ENCODE data around the gene SPATA6L. TPM values are rescaled to one million over a fixed set of nuclear protein-coding genes. Genes with fewer than 3 reads are reported as not detected.

SPATA6L gene, protein sequence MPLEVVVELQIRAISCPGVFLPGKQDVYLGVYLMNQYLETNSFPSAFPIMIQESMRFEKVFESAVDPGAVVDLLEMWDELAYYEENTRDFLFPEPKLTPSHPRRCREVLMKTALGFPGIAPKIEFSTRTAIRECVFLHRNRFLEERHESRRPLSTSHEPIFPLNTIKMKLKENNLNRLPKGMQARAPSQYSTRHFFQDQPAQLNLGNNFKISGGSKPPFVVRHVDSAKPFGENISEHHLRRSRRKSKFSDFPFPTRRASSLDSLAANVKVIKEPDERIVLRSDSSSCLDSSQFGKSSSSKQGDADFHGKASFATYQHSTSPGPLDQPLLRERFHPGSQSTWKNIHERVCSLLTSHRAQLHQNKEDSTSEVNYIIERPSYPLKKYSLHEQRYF
- 0.65 and 1.0 TPM in 2 replicates for total RNA-seq (2014; rRNA removed; shearing (Covaris generic))
- 0.69 and 1.4 TPM in 2 replicates for polyA plus RNA-seq (2016; fragmentation: Nextera tagmentation; extraction: Ambion mirVana)

GRCh38 chr9:4666042-4666699 is at the start of gene SPATA6L:
TSS of gene SPATA6L (minus strand) at chr9:4666480. CDS start at chr9:4666250, 230 bp downstream.
- peak within 1 kb of the TSS; percentile 47 for H3K27ac ChIP-seq
- WGBS, 2 experiments (ENCODE audit: low coverage in 1 of 2, low lambda C conversion rate in 2 of 2, missing lambda C conversion rate in 2 of 2): 1 to 2% methylated on average over 36 of the region's 36 CpGs

GRCh38 chr9:4714266-4715016 is 48.2 kb upstream of the SPATA6L start:
- H3K36me3 ChIP-seq (ENCODE audit: low read depth): peaks cover 38% of the 10 kb centered on the region
- 72 to 74% methylated on average over 9 of the region's 9 CpGs for WGBS, 2 experiments (ENCODE audit: low coverage in 1 of 2, low lambda C conversion rate in 2 of 2, missing lambda C conversion rate in 2 of 2)
- DNase-seq: peak; percentile 47
- H3K4me1 ChIP-seq (ENCODE audit: insufficient read depth): 0 out of 2 replicates have a peak, but pooled peaks cover 6% of the 10 kb centered on the region
- TF ChIP-seq EZH2phosphoT487 (IDR thresholded peaks at IDR 0.05; ENCODE audit: insufficient read depth, low read depth): no peak
- no peak for TF ChIP-seq EZH2 (IDR thresholded peaks at IDR 0.05; ENCODE audit: insufficient read depth, poor library complexity, severe bottlenecking)
- no peak overlapping the region for H3K4me2 ChIP-seq (ENCODE audit: unreplicated experiment)
- no peaks in the 10 kb centered on the region for H4K20me1 ChIP-seq (ENCODE audit: insufficient read depth)
- in situ Hi-C loops (cut with MboI): no loop called here
- H3K27ac ChIP-seq: no peak overlapping the region
- no peaks in the 10 kb centered on the region for H3K27me3 ChIP-seq (replicated peaks; ENCODE audit: insufficient read depth)
- H3K9ac ChIP-seq: no peak overlapping the region
- peaks cover 8% of the 10 kb centered on the region for H3F3A ChIP-seq (ENCODE audit: insufficient read depth)
- H3K79me2 ChIP-seq (ENCODE audit: insufficient read depth): no peaks in the 10 kb centered on the region
- no peak overlapping the region for H2AFZ ChIP-seq
- H3K9me3 ChIP-seq (ENCODE audit: low read depth): no peaks in the 10 kb centered on the region
- H3K9me2 ChIP-seq (ENCODE audit: insufficient read depth): no peaks in the 10 kb centered on the region
- no peak overlapping the region for H3K4me3 ChIP-seq

More at GRCh38 chr9:4666042-4666699, at the start of gene SPATA6L:
- no peaks in the 10 kb centered on the region for H3K9me3 ChIP-seq (ENCODE audit: low read depth)
- H3F3A ChIP-seq (ENCODE audit: insufficient read depth): peaks cover 35% of the 10 kb centered on the region
- H3K9ac ChIP-seq: peak within 1 kb of the TSS; percentile 77
- H2AFZ ChIP-seq: peak within 1 kb of the TSS; percentile 90
- no peaks in the 10 kb centered on the region for H3K27me3 ChIP-seq (replicated peaks; ENCODE audit: insufficient read depth)
- peak within 1 kb of the TSS; percentile 81 for H3K4me2 ChIP-seq (ENCODE audit: unreplicated experiment)
- H3K4me3 ChIP-seq: peak within 1 kb of the TSS; percentile 73
- in situ Hi-C loops (cut with MboI): no loop called here
- peaks cover 36% of the 10 kb centered on the region for H3K4me1 ChIP-seq (ENCODE audit: insufficient read depth)
- no peak for TF ChIP-seq EZH2phosphoT487 (IDR thresholded peaks at IDR 0.05; ENCODE audit: insufficient read depth, low read depth)
- no peak for TF ChIP-seq EZH2 (IDR thresholded peaks at IDR 0.05; ENCODE audit: insufficient read depth, poor library complexity, severe bottlenecking)
- no peaks in the 10 kb centered on the region for H3K9me2 ChIP-seq (ENCODE audit: insufficient read depth)
- no peaks in the 10 kb centered on the region for H3K79me2 ChIP-seq (ENCODE audit: insufficient read depth)
- H3K36me3 ChIP-seq (ENCODE audit: low read depth): no peaks in the 10 kb centered on the region
- DNase-seq: peak; percentile 84
- no peaks in the 10 kb centered on the region for H4K20me1 ChIP-seq (ENCODE audit: insufficient read depth)

- H3K36me3 ChIP-seq (ENCODE audit: low read depth): peaks cover 37% of the 10 kb centered on the region
- DNase-seq: no peak
Measured at GRCh38 chr9:4713849-4714248, 47.6 kb upstream of the SPATA6L start.

DNA sequence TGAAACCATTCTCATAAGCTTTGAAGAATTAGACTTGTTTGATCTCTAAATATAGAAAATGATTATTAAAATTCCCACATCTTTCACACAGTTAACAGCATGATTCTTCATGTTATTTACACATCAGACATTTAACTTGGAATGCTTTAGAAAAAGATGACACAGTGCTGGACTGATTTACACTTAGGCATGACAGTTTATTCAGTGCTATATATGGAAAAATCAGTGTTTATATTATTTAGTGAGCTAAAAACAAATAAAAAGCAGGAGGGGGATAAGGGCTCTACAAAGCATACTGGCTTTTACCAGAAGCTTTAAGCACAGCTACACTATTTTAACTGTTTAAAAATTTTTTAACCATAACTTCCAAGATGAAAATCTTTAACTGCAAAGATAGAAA is 43.1 kb upstream of the SPATA6L start:
- Histone ChIP-seq H3F3A (ENCODE audit: insufficient read depth) (peaks cover 4% of the 10 kb centered on the region), H3K4me1 (ENCODE audit: insufficient read depth) (peaks cover 8% of the 10 kb centered on the region), H3K4me2 (ENCODE audit: unreplicated experiment) (no peak overlapping the region), H3K4me3 (no peak overlapping the region), H3K9ac (no peak overlapping the region), H3K9me2 (ENCODE audit: insufficient read depth) (no peaks in the 10 kb centered on the region), H4K20me1 (ENCODE audit: insufficient read depth) (no peaks in the 10 kb centered on the region; the same call in 1 of the 2 replicates), H2AFZ (no peak overlapping the region), H3K27ac (no peak overlapping the region), H3K27me3 (replicated peaks; ENCODE audit: insufficient read depth) (no peaks in the 10 kb centered on the region), H3K79me2 (ENCODE audit: insufficient read depth) (no peaks in the 10 kb centered on the region), H3K9me3 (ENCODE audit: low read depth) (no peaks in the 10 kb centered on the region), H3K36me3 (ENCODE audit: low read depth) (peaks cover 47% of the 10 kb centered on the region)
- in situ Hi-C loops (cut with MboI): no loop called here
- no peak for DNase-seq
- TF ChIP-seq EZH2phosphoT487 (IDR thresholded peaks at IDR 0.05; ENCODE audit: insufficient read depth, low read depth): no peak
- no peak for TF ChIP-seq EZH2 (IDR thresholded peaks at IDR 0.05; ENCODE audit: insufficient read depth, poor library complexity, severe bottlenecking)

More at GRCh38 chr9:4713849-4714248, 47.6 kb upstream of the SPATA6L start:
- Histone ChIP-seq H4K20me1 (ENCODE audit: insufficient read depth) (no peaks in the 10 kb centered on the region; the same call in 1 of the 2 replicates), H2AFZ (no peak overlapping the region), H3K27ac (no peak overlapping the region), H3K27me3 (replicated peaks; ENCODE audit: insufficient read depth) (no peaks in the 10 kb centered on the region), H3F3A (ENCODE audit: insufficient read depth) (peaks cover 8% of the 10 kb centered on the region), H3K79me2 (ENCODE audit: insufficient read depth) (no peaks in the 10 kb centered on the region), H3K9me2 (ENCODE audit: insufficient read depth) (no peaks in the 10 kb centered on the region), H3K9me3 (ENCODE audit: low read depth) (no peaks in the 10 kb centered on the region), H3K4me2 (ENCODE audit: unreplicated experiment) (no peak overlapping the region), H3K4me1 (ENCODE audit: insufficient read depth) (0 out of 2 replicates have a peak, but pooled peaks cover 6% of the 10 kb centered on the region), H3K4me3 (no peak overlapping the region), H3K9ac (no peak overlapping the region)
- in situ Hi-C loops (cut with MboI): no loop called here
- WGBS, 2 experiments (ENCODE audit: low coverage in 1 of 2, low lambda C conversion rate in 2 of 2, missing lambda C conversion rate in 2 of 2): 56 to 59% methylated on average over 7 of the region's 7 CpGs
- TF ChIP-seq EZH2 (IDR thresholded peaks at IDR 0.05; ENCODE audit: insufficient read depth, poor library complexity, severe bottlenecking): no peak
- TF ChIP-seq EZH2phosphoT487 (IDR thresholded peaks at IDR 0.05; ENCODE audit: insufficient read depth, low read depth): no peak
